H9 (cell line): Measurements from ENCODE around the gene OR10J1. TPM values are rescaled to one million over a fixed set of nuclear protein-coding genes. Genes with fewer than 3 reads are reported as not detected.
"Not testable (repeated sequence)": the region's sequence is repeated elsewhere in the genome, so short reads cannot be mapped to it uniquely, and the experiment has no call there.

ENCODE experiments used
- DNase-seq: peaks from one replicate; pipeline ENCODE4 v3.0.0-alpha.2; 2017
- H2AFZ ChIP-seq: one replicate; pipeline ENCODE4 v1.6.1; 2013; ENCODE audit warnings: mild to moderate bottlenecking, low read length, control low read depth, moderate library complexity
- H2AK5ac ChIP-seq: 2 replicates; pipeline ENCODE4 v1.6.1; 2013; ENCODE audit warnings: low read length, control low read depth, mixed read lengths; ENCODE audit not compliant: insufficient read length
- H2BK120ac ChIP-seq: one replicate; pipeline ENCODE4 v1.6.1; 2013; ENCODE audit warnings: low read depth, mild to moderate bottlenecking, low read length, control low read depth, inconsistent platforms; ENCODE audit not compliant: poor library complexity, severe bottlenecking
- H2BK12ac ChIP-seq: 2 replicates; pipeline ENCODE4 v1.6.1; 2013; ENCODE audit warnings: low read length, control low read depth, mixed read lengths, low read depth; ENCODE audit not compliant: insufficient read length
- H2BK15ac ChIP-seq: 2 replicates; pipeline ENCODE4 v1.6.1; 2013; ENCODE audit warnings: low read depth, low read length, control low read depth
- H2BK20ac ChIP-seq: one replicate; pipeline ENCODE4 v1.6.1; 2013; ENCODE audit warnings: low read depth, mild to moderate bottlenecking, low read length, control low read depth, inconsistent platforms; ENCODE audit not compliant: poor library complexity, severe bottlenecking
- H2BK5ac ChIP-seq: 2 replicates; pipeline ENCODE4 v1.6.1; 2013; ENCODE audit warnings: low read length, control low read depth, mixed read lengths; ENCODE audit not compliant: insufficient read length
- H3K14ac ChIP-seq: 2 replicates; pipeline ENCODE4 v1.6.1; 2013; ENCODE audit warnings: low read length, control low read depth; ENCODE audit not compliant: insufficient read depth
- H3K18ac ChIP-seq: 2 replicates; pipeline ENCODE4 v1.6.1; 2013; ENCODE audit warnings: low read depth, mild to moderate bottlenecking, mixed read lengths, low read length, control low read depth; ENCODE audit not compliant: insufficient read length
- H3K23ac ChIP-seq: 2 replicates; pipeline ENCODE4 v1.6.1; 2013; ENCODE audit warnings: low read length, control low read depth, mixed read lengths, low read depth; ENCODE audit not compliant: insufficient read length
- H3K23me2 ChIP-seq: 2 replicates; pipeline ENCODE4 v1.6.1; 2013; ENCODE audit warnings: low read depth, mild to moderate bottlenecking, mixed read lengths, low read length, control low read depth; ENCODE audit not compliant: insufficient read length, poor library complexity, severe bottlenecking
- H3K27ac ChIP-seq: 2 replicates; pipeline ENCODE4 v1.5.1; 2013; ENCODE audit warnings: low read length, control low read depth, mixed read lengths, low read depth; ENCODE audit not compliant: insufficient read length
- H3K27me3 ChIP-seq: 2 replicates; pipeline ENCODE4 v1.6.1; 2013; ENCODE audit warnings: low read length, control low read depth, inconsistent platforms; ENCODE audit not compliant: insufficient read depth
- H3K4ac ChIP-seq: 2 replicates; pipeline ENCODE4 v1.6.1; 2013; ENCODE audit warnings: low read depth, mild to moderate bottlenecking, control low read depth, inconsistent platforms, low read length, moderate library complexity
- H3K4me1 ChIP-seq: 2 replicates; pipeline ENCODE4 v1.6.1; 2013; ENCODE audit warnings: low read length, control low read depth, inconsistent platforms; ENCODE audit not compliant: insufficient read depth
- H3K4me2 ChIP-seq: 2 replicates; pipeline ENCODE4 v1.6.1; 2013; ENCODE audit warnings: low read length, control low read depth, mixed read lengths; ENCODE audit not compliant: insufficient read length, insufficient read depth
- H3K56ac ChIP-seq: 2 replicates; pipeline ENCODE4 v1.6.1; 2013; ENCODE audit warnings: low read depth, mild to moderate bottlenecking, mixed read lengths, low read length, control low read depth; ENCODE audit not compliant: insufficient read length
- H3K79me1 ChIP-seq: 2 replicates; pipeline ENCODE4 v1.6.1; 2013; ENCODE audit warnings: low read depth, mild to moderate bottlenecking, moderate library complexity, low read length, control low read depth, inconsistent platforms; ENCODE audit not compliant: insufficient read depth, poor library complexity, severe bottlenecking
- H3K79me2 ChIP-seq: 2 replicates; pipeline ENCODE4 v1.6.1; 2013; ENCODE audit warnings: low read length, control low read depth, inconsistent platforms; ENCODE audit not compliant: insufficient read depth
- H3K9ac ChIP-seq: 2 replicates; pipeline ENCODE4 v1.6.1; 2013; ENCODE audit warnings: low read length, control low read depth, mixed read lengths; ENCODE audit not compliant: insufficient read length; ENCODE audit errors: extremely low read depth
- H3K9me3 ChIP-seq: one replicate; pipeline ENCODE4 v1.6.1; 2013; ENCODE audit warnings: low read depth, low read length, inconsistent platforms; ENCODE audit not compliant: control insufficient read depth
- H3T11ph ChIP-seq: one replicate; pipeline ENCODE4 v1.6.1; 2013; ENCODE audit warnings: mild to moderate bottlenecking, low read length, control low read depth, inconsistent platforms
- H4K20me1 ChIP-seq: one replicate; pipeline ENCODE4 v1.6.1; 2013; ENCODE audit not compliant: control insufficient read depth, insufficient read length, insufficient read depth
- H4K5ac ChIP-seq: 2 replicates; pipeline ENCODE4 v1.6.1; 2013; ENCODE audit warnings: low read depth, mild to moderate bottlenecking, mixed read lengths, low read length, control low read depth; ENCODE audit not compliant: insufficient read length
- H4K8ac ChIP-seq: replicated peaks from 2 replicates; pipeline ENCODE4 v1.6.1; 2013; ENCODE audit warnings: low read length, control low read depth, mixed read lengths, low read depth; ENCODE audit not compliant: insufficient read length
- H4K91ac ChIP-seq: 2 replicates; pipeline ENCODE4 v1.6.1; 2013; ENCODE audit warnings: low read depth, mild to moderate bottlenecking, moderate library complexity, mixed read lengths, low read length, control low read depth; ENCODE audit not compliant: insufficient read length
- H3K27ac Mint-ChIP-seq, 3 experiments: 2 replicates in 2 of 3; 3 replicates in 1 of 3; pipeline ENCODE4 v1.8.0; 2020 to 2021; ENCODE audit warnings: mixed read lengths in 3 of 3, mild to moderate bottlenecking in 1 of 3, moderate library complexity in 1 of 3
- H3K27me3 Mint-ChIP-seq: 2 replicates; pipeline ENCODE4 v1.8.0; 2021; ENCODE audit warnings: low read depth, mild to moderate bottlenecking, moderate library complexity, mixed read lengths
- H3K36me3 Mint-ChIP-seq, 3 experiments: 2 replicates in 2 of 3; 3 replicates in 1 of 3; pipeline ENCODE4 v1.8.0; 2020 to 2021; ENCODE audit warnings: low read depth in 3 of 3, mixed read lengths in 3 of 3; ENCODE audit not compliant: insufficient read depth in 1 of 3
- H3K4me1 Mint-ChIP-seq, 2 experiments: 2 replicates each; pipeline ENCODE4 v1.8.0; 2020; ENCODE audit warnings: mixed read lengths in 2 of 2
- H3K4me3 Mint-ChIP-seq, 2 experiments: 2 replicates in 1 of 2; 3 replicates in 1 of 2; pipeline ENCODE4 v1.8.0; 2020 to 2021; ENCODE audit warnings: mild to moderate bottlenecking in 2 of 2, mixed read lengths in 2 of 2, moderate library complexity in 1 of 2
- H3K9me3 Mint-ChIP-seq, 2 experiments: 2 replicates in 1 of 2; 3 replicates in 1 of 2; pipeline ENCODE4 v1.8.0; 2020; ENCODE audit warnings: mild to moderate bottlenecking in 2 of 2, mixed read lengths in 2 of 2, moderate library complexity in 1 of 2
- CTCF ChIP-seq: fragments of 200-600 bp; sonication (generic); conservative IDR thresholded peaks from 3 replicates; pipeline ENCODE4 v1.8.0; 2021; ENCODE audit warnings: antibody characterized with exemption, mild to moderate bottlenecking
- WGBS: extraction: QIAGEN DNeasy Blood & Tissue Kit; methylation state at CpG from one replicate; pipeline ENCODE4 v1.1.7; 2013; ENCODE audit warnings: missing lambda C conversion rate, low lambda C conversion rate, mixed read lengths; ENCODE audit not compliant: insufficient read length; ENCODE audit errors: extremely low coverage; 5-methylcytosine and 5-hydroxymethylcytosine counted together
- total RNA-seq: library from RNA; stranded (reverse); gene quantifications from 2 replicates; pipeline ENCODE4 v1.2.1, GENCODE V29; 2021

OR10J1 gene
- total RNA-seq, 1 experiment from 2014 or later: not detected

- H2BK120ac ChIP-seq: no peak overlapping the region
- no peak overlapping the region for H2BK12ac ChIP-seq
- no peak overlapping the region for H3K27ac Mint-ChIP-seq
- no peaks in the 10 kb centered on the region for H3K4me1 Mint-ChIP-seq
- no peak overlapping the region for H2AFZ ChIP-seq
- H2BK5ac ChIP-seq: no peak overlapping the region
- no peaks in the 10 kb centered on the region for H4K20me1 ChIP-seq
- no peak overlapping the region for H4K5ac ChIP-seq
- no peak overlapping the region for H2AK5ac ChIP-seq
- peaks cover 13 to 32% (median 19%) of the 10 kb centered on the region in 3 experiments; a peak in 5 of 7 replicates for H3K36me3 Mint-ChIP-seq
- H3K9me3 ChIP-seq: no peaks in the 10 kb centered on the region
- no peak overlapping the region for H3K14ac ChIP-seq
- H3K23ac ChIP-seq: no peak overlapping the region
- no peak overlapping the region for H3K27ac ChIP-seq
- no peak for TF ChIP-seq CTCF
- no peaks in the 10 kb centered on the region for H3K27me3 ChIP-seq
- no peaks in the 10 kb centered on the region for H3K4me1 ChIP-seq
- no peak overlapping the region for H4K91ac ChIP-seq
- no peak for DNase-seq
- H3K27me3 Mint-ChIP-seq: no peaks in the 10 kb centered on the region; the same call in 1 of the 2 replicates
- H3K18ac ChIP-seq: no peak overlapping the region
- no peak overlapping the region for H3K56ac ChIP-seq
- H3K4ac ChIP-seq: no peak overlapping the region
- no peak overlapping the region for H3K9ac ChIP-seq
- no peaks in the 10 kb centered on the region for H3K79me2 ChIP-seq
- H3K9me3 Mint-ChIP-seq: peaks cover 52 to 72% of the 10 kb centered on the region in 2 experiments
- H3T11ph ChIP-seq: no peak overlapping the region
- no peak overlapping the region for H3K4me2 ChIP-seq
- no peak overlapping the region for H4K8ac ChIP-seq
- WGBS: no CpG with 5 or more reads among the region's 1 CpG
- no peak overlapping the region for H2BK20ac ChIP-seq
- H2BK15ac ChIP-seq: no peak overlapping the region
- no peak overlapping the region for H3K4me3 Mint-ChIP-seq
- H3K79me1 ChIP-seq: no peaks in the 10 kb centered on the region
- no peaks in the 10 kb centered on the region for H3K23me2 ChIP-seq
Measured at GRCh38 chr1:159448181-159448580, 8.7 kb downstream of the OR10J1 start.

DNA sequence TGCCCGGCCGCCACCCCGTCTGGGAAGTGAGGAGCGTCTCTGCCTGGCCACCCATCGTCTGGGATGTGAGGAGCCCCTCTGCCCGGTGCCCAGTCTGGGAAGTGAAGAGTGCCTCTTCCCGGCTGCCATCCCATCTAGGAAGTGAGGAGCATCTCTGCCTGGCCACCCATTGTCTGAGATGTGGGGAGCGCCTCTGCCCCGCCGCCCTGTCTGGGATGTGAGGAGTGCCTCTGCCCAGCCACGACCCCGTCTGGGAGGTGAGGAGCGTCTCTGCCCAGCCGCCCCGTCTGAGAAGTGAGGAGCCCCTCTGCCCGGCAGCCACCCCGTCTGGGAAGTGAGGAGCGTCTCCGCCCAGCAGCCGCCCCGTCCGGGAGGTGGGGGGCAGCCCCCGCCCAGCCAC is 10.1 kb downstream of the OR10J1 start:
- H3K4me1 ChIP-seq, H3K4me2 ChIP-seq, DNase-seq, H2AFZ ChIP-seq, H3K27me3 ChIP-seq, H3K9me3 ChIP-seq, H3T11ph ChIP-seq, H2BK20ac ChIP-seq, H2BK12ac ChIP-seq, H4K20me1 ChIP-seq, H3K27ac Mint-ChIP-seq, H3K4me3 Mint-ChIP-seq, H2BK15ac ChIP-seq, H3K27me3 Mint-ChIP-seq, H3K56ac ChIP-seq, H3K14ac ChIP-seq, H4K8ac ChIP-seq, H3K4me1 Mint-ChIP-seq, H3K79me2 ChIP-seq, H3K79me1 ChIP-seq, H3K18ac ChIP-seq, H2BK5ac ChIP-seq, H3K9ac ChIP-seq, H2AK5ac ChIP-seq, H3K4ac ChIP-seq, H3K23ac ChIP-seq, H4K91ac ChIP-seq, H2BK120ac ChIP-seq, H3K27ac ChIP-seq, H3K23me2 ChIP-seq, H4K5ac ChIP-seq: not testable (repeated sequence)
- WGBS: no CpG with 5 or more reads among the region's 23 CpGs
- Mint-ChIP-seq H3K36me3 (peaks cover 13 to 28% (median 19%) of the 10 kb centered on the region in 3 experiments; a peak in 5 of 7 replicates), H3K9me3 (peaks cover 57 to 74% of the 10 kb centered on the region in 2 experiments)
